Gastrocnemius medialis (tissue), 4 donors: ENCODE results near the gene EIPR1. TPM values are rescaled to one million over a fixed set of nuclear protein-coding genes. Genes with fewer than 3 reads are reported as not detected.

Experiments used
- ATAC-seq, 2 donors: fragments of 150-250 bp; one replicate each; pipeline ENCODE4 v1.9.1; 2016
- DNase-seq, 2 donors: peaks; one replicate each; pipeline ENCODE4 v3.0.0-alpha.2; 2019
- H3K27ac ChIP-seq, 4 donors: fragments of 200-600 bp; sonication (generic); 1 replicate in 1 of 4; 2 replicates in 3 of 4; pipeline ENCODE4 v1.5.1; 2016 to 2018; ENCODE audit warnings: mild to moderate bottlenecking in 2 of 4, moderate library complexity in 1 of 4
- H3K27me3 ChIP-seq, 3 donors: fragments of 200-600 bp; sonication (generic) in 2 of 3; 1 replicate in 1 of 3; 2 replicates in 2 of 3; pipeline versions ENCODE4 v1.5.1 to v1.6.0; 2016 to 2019; ENCODE audit warnings: mild to moderate bottlenecking in 1 of 3, moderate library complexity in 1 of 3
- H3K36me3 ChIP-seq, 2 donors: fragments of 200-600 bp; sonication (generic) in 1 of 2; one replicate each; pipeline ENCODE4 v1.5.1; 2017 to 2018
- H3K4me1 ChIP-seq, 2 donors: fragments of 200-600 bp; sonication (generic) in 1 of 2; one replicate each; pipeline ENCODE4 v1.5.1; 2016 to 2017; ENCODE audit warnings: mild to moderate bottlenecking in 2 of 2
- H3K4me3 ChIP-seq, 4 donors: fragments of 200-600 bp; sonication (generic) in 3 of 4; 1 replicate in 1 of 4; 2 replicates in 3 of 4; pipeline ENCODE4 v1.5.1; 2016 to 2019; ENCODE audit warnings: mild to moderate bottlenecking in 2 of 4
- H3K9me3 ChIP-seq, 3 donors: fragments of 200-600 bp; sonication (generic) in 2 of 3; 1 replicate in 1 of 3; 2 replicates in 2 of 3; pipeline ENCODE4 v1.5.1; 2016 to 2019
- POLR2A ChIP-seq, 2 donors: fragments of 450-650 bp; IDR thresholded peaks; one replicate each; pipeline ENCODE4 v1.6.1; 2017; ENCODE audit warnings: antibody characterized with exemption in 2 of 2, mild to moderate bottlenecking in 2 of 2, moderate library complexity in 2 of 2
- in situ Hi-C, 4 donors: fragments of 200-750 bp; cut with MboI; loops; one replicate each; pipeline versions ENCODE4 v1.15.0 to v1.8.0; 2017; ENCODE audit warnings: low sequenced_read_pairs in 4 of 4
- intact Hi-C: fragments of 100-400 bp; cut with DNase I; formaldehyde crosslinking; loops from one replicate; pipeline ENCODE4 v1.15.1; 2023; ENCODE audit warnings: low total_unique reads
- total RNA-seq, 4 donors: library from RNA; depleted of rRNA; stranded (reverse); fragments of >200 nt; gene quantifications; one replicate each; pipeline versions ENCODE4 v1.1.0 to v1.2.3, GENCODE V29; 2016
- TF ChIP-seq, protein P1 (sequence below), 5 experiments: fragments of 450-650 bp in 3 of 5; fragments of 200-600 bp in 2 of 5; sonication (generic) in 2 of 5; IDR thresholded peaks in 4 of 5; conservative IDR thresholded peaks in 1 of 5; 1 replicate in 4 of 5; 2 replicates in 1 of 5; pipeline ENCODE4 v1.5.1; 2016 to 2019; ENCODE audit warnings: antibody characterized with exemption in 5 of 5, mild to moderate bottlenecking in 3 of 5, moderate library complexity in 3 of 5

The EIPR1 gene
- total RNA-seq, 4 donors from 2014 or later = 23.2 to 30.5 (median 24.4) TPM

- in situ Hi-C loops = no loop called here
- DNase-seq = no peak
Observed at GRCh38 chr2:3179626-3180025, 198.0 kb downstream of the EIPR1 start.

DNA sequence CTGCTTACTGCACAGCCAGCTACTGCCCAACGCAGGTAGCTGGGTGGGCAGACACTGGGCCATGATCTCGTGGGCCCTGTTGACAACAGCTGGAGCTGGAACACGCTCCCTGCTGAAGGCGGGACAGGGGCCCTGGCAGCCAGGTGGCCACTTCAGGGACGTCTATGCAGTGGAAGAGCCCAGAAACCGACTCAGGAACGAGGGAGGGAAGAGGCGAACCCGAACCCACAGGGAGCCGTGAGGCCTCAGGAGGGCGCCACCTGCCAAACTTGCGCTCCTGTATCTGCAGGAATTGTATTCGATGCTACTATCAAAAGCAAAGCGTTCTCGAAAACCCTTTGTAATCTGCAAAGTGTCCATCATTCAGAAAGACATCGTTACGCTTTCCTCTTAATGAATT is 198.4 kb downstream of the EIPR1 start:
- Histone ChIP-seq H3K36me3 (no peaks in the 10 kb centered on the region), H3K9me3 (no peaks in the 10 kb centered on the region), H3K4me3 (no peak overlapping the region), H3K27me3 (no peaks in the 10 kb centered on the region), H3K27ac (no peak overlapping the region), H3K4me1 (no peaks in the 10 kb centered on the region)
- in situ Hi-C loops = no loop called here
- no peak for DNase-seq
- TF ChIP-seq POLR2A (IDR thresholded peaks at IDR 0.05) = no peak
- TF ChIP-seq, protein P1, sequence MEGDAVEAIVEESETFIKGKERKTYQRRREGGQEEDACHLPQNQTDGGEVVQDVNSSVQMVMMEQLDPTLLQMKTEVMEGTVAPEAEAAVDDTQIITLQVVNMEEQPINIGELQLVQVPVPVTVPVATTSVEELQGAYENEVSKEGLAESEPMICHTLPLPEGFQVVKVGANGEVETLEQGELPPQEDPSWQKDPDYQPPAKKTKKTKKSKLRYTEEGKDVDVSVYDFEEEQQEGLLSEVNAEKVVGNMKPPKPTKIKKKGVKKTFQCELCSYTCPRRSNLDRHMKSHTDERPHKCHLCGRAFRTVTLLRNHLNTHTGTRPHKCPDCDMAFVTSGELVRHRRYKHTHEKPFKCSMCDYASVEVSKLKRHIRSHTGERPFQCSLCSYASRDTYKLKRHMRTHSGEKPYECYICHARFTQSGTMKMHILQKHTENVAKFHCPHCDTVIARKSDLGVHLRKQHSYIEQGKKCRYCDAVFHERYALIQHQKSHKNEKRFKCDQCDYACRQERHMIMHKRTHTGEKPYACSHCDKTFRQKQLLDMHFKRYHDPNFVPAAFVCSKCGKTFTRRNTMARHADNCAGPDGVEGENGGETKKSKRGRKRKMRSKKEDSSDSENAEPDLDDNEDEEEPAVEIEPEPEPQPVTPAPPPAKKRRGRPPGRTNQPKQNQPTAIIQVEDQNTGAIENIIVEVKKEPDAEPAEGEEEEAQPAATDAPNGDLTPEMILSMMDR (IDR thresholded peaks at IDR 0.05 in 4 of 5, conservative IDR thresholded peaks at IDR 0.05 in 1 of 5) = no peak
- ATAC-seq = no peak
- intact Hi-C loops = no loop called here

More at GRCh38 chr2:3179626-3180025, 198.0 kb downstream of the EIPR1 start:
- TF ChIP-seq, protein P1 (IDR thresholded peaks at IDR 0.05 in 4 of 5, conservative IDR thresholded peaks at IDR 0.05 in 1 of 5) = no peak
- no peak for TF ChIP-seq POLR2A (IDR thresholded peaks at IDR 0.05)
- Histone ChIP-seq H3K27me3 (no peaks in the 10 kb centered on the region), H3K27ac (no peak overlapping the region), H3K4me1 (no peaks in the 10 kb centered on the region), H3K9me3 (no peaks in the 10 kb centered on the region), H3K4me3 (no peak overlapping the region), H3K36me3 (no peaks in the 10 kb centered on the region)
- intact Hi-C loops = no loop called here
- no peak for ATAC-seq

- no peak for DNase-seq
- Histone ChIP-seq H3K27me3 (no peaks in the 10 kb centered on the region), H3K4me1 (no peaks in the 10 kb centered on the region), H3K27ac (no peak overlapping the region), H3K9me3 (no peaks in the 10 kb centered on the region), H3K4me3 (no peak overlapping the region), H3K36me3 (no peaks in the 10 kb centered on the region)
- intact Hi-C loops (no loop called here), in situ Hi-C loops (no loop called here)
- no peak for TF ChIP-seq POLR2A (IDR thresholded peaks at IDR 0.05)
- TF ChIP-seq, protein P1 (IDR thresholded peaks at IDR 0.05 in 4 of 5, conservative IDR thresholded peaks at IDR 0.05 in 1 of 5) = no peak
- no peak for ATAC-seq
Observed at GRCh38 chr2:3178578-3179031, 199.0 kb downstream of the EIPR1 start.

GRCh38 chr2:3177891-3178577 is 199.6 kb downstream of the EIPR1 start:
- DNase-seq (no peak), ATAC-seq (no peak)
- in situ Hi-C loops (no loop called here), intact Hi-C loops (no loop called here)
- Histone ChIP-seq H3K9me3 (no peaks in the 10 kb centered on the region), H3K4me3 (no peak overlapping the region), H3K27me3 (no peaks in the 10 kb centered on the region), H3K36me3 (no peaks in the 10 kb centered on the region), H3K27ac (no peak overlapping the region), H3K4me1 (no peaks in the 10 kb centered on the region)
- TF ChIP-seq, protein P1 (IDR thresholded peaks at IDR 0.05 in 4 of 5, conservative IDR thresholded peaks at IDR 0.05 in 1 of 5) = no peak
- TF ChIP-seq POLR2A (IDR thresholded peaks at IDR 0.05) = no peak

- TF ChIP-seq, protein P1 (IDR thresholded peaks at IDR 0.05 in 4 of 5, conservative IDR thresholded peaks at IDR 0.05 in 1 of 5) = no peak
- no peak for TF ChIP-seq POLR2A (IDR thresholded peaks at IDR 0.05)
- no peaks in the 10 kb centered on the region for H3K27me3 ChIP-seq
- no peaks in the 10 kb centered on the region for H3K36me3 ChIP-seq
- H3K27ac ChIP-seq = no peak overlapping the region
- no peaks in the 10 kb centered on the region for H3K4me1 ChIP-seq
- H3K9me3 ChIP-seq = no peaks in the 10 kb centered on the region
- ATAC-seq (no peak), DNase-seq (no peak)
- intact Hi-C loops = no loop called here
- in situ Hi-C loops = no loop called here
- no peak overlapping the region for H3K4me3 ChIP-seq
Observed at GRCh38 chr2:3176869-3177255, 200.8 kb downstream of the EIPR1 start.
